ENCODE data around the gene EFNA3.
A peak's percentile ranks its signal among the peaks of the same experiment; 100 is the strongest.

EFNA3 gene, protein sequence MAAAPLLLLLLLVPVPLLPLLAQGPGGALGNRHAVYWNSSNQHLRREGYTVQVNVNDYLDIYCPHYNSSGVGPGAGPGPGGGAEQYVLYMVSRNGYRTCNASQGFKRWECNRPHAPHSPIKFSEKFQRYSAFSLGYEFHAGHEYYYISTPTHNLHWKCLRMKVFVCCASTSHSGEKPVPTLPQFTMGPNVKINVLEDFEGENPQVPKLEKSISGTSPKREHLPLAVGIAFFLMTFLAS

DNA sequence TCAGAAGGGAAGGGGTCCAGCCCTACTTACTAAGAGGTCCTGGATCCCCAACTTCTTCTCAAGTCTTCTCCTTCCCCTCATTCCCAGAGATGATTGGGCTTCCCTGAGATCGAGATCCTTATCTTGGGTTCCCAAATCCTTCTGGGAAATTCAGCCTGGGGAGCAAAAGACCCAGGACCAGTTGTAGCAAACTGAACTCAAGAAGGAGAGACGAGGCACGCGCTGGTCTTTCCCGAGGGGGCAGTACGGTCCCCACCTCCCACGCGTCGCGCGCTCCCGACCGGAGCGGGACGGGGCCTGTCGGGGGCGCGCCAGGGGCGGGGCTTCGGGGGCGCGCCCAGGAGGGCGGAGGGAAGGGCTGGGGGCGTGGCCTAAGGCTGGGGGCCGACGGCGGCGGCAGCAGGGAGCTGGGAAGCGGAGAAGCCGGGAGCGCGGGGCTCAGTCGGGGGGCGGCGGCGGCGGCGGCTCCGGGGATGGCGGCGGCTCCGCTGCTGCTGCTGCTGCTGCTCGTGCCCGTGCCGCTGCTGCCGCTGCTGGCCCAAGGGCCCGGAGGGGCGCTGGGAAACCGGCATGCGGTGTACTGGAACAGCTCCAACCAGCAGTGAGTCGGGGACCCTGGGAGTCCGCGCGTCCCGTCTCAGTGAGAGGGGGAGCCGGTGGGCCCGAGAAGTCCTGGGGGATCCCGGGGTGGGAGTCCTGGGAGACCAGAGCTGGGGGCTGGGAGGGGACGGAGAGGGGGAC is at the start of gene EFNA3:
Gene EFNA3, plus strand, starts transcription at position 369 of the 741 bp plus-strand sequence. Its CDS starts 105 bp downstream, at position 474.
- peak; percentile 87 for DNase-seq (ENCODE audit: low spot score)

DNA sequence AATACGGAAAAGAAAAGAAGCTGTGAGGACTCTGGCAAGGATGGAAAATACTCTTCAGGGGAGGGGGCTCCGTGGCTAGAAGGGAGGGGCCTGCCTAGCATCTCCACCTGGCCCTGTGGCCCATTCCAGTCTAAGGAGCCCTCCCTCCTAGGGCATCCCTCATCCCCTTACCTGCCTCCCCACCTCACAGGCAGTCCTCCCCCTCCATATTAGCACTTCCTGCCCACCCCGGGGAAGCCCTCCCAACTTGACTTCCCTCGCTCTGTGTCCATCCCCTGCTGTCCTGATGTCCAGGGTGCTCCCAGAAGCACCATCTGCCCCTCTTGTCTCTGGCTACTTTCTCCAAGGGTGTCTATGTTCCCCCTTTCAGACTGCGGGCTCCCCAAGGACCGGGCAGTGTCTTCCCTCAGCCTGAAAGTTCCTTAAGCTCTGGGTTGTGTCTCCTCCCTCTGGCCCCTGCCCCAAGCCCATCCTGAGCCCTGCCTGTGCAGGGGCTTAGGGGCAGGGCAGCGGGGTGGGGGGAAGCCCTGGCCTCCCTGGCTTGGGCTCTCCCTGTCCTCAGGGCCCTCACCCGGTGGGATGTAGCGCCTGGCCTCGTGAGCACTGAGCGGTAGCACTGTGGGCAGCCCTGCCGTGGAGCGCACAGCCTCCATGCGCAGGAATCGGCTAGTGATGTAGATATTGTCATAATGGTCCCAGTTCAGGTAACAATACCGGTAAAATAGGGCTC is 49.0 kb upstream of the EFNA3 start:
- no peak for DNase-seq (ENCODE audit: low spot score)

DNA sequence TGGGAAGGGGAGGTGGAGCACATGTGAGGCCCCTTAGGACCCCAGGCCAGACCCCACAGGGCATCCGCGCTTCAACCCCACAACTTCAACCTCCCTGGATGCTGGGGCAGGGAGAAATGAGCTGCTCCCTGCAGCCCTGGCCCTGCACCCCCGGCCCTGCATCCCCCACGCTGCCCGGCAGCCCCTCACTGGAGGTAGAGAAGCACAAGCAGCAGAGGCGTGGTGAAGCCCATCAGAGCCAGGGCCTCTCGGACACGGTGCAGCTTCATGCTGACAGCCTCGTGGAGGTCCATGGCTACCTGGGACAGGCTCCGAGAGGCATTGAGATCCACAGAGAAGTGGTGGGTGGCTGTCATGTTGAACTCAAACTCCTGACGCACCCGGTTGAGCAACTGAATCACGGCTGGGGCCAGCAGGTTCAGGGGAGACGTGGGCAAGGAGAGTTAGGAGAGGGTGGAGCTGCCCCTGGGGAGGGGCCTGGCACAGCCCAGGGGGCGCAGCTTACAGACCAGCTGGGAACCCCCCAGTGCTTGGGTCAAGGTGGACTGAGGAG is 48.3 kb upstream of the EFNA3 start:
- DNase-seq (ENCODE audit: low spot score), result no peak

DNA sequence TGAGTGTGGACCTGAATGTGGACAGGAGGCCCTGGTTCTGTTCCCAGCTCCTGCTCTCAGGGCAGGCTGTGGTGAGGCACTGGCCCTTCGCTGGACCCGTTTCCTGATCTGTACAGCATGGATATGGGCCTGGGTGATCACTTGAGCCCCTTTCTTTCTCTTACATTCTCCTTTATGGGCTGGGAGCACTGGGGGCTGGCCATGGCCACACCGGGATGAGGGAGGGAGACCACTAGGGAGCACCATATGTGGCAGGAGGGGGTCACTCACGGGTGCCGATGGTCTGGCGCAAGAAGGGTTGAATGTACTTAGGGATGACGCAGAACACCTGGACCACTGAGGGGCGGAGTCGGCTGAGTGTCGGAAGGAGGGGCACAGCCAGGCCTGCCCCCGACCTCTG is 47.7 kb upstream of the EFNA3 start:
- no peak for DNase-seq (ENCODE audit: low spot score)

DNA sequence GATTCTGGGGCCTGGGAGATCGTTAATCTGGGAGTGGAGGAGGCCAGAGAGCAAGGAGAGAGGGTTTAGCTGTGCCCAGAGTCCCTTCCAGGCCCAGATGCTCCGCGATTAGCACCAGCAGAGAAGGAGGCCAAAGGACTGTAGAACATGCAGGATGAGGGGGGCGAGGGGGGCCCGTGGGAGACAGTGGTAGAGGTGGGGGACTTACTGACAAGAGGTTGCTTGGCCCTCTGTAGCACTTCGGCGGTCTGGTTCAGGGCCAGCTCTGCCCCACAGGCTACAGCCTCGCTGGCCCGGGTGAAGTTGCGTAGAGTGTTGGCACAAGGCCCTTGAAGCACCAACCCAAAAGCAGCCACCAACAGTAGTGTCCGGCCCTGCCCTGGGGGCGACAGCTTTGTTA is 45.8 kb upstream of the EFNA3 start:
- no peak for DNase-seq (ENCODE audit: low spot score)

DNA sequence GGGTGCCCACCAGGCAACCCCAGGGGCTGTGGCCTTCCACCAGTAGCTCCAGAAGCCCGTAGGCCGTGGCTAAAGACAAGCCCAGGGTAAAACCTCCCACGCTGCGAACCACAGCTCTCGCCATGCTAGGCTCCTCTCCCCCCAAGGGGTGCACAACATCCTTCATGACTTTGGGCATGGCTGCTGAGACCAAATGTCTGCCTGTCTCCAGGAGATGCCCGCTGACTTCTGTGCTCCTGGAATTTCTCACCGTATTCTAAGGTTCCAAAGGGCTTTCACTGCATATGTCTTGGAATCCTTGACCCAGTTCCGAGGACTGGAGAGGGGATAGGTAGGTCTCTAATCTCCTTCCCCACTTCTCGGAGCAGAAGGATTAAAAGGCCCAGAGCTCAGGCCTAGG is 45.1 kb upstream of the EFNA3 start, which contains the start of the genes DCST1 and DCST2:
Gene DCST1, plus strand, starts transcription at position 301 of the 400 bp plus-strand sequence. CDS start 213 bp downstream, outside the sequence.
Gene DCST2, minus strand, starts transcription at position 258 of the 400 bp plus-strand sequence. Its CDS starts 80 bp downstream, at position 178.
- DNase-seq (ENCODE audit: low spot score), result no peak

- no peak for DNase-seq (ENCODE audit: low spot score)
These were observed 44.1 kb upstream of the EFNA3 start for GRCh38 chr1:155034318-155035208.

DNA sequence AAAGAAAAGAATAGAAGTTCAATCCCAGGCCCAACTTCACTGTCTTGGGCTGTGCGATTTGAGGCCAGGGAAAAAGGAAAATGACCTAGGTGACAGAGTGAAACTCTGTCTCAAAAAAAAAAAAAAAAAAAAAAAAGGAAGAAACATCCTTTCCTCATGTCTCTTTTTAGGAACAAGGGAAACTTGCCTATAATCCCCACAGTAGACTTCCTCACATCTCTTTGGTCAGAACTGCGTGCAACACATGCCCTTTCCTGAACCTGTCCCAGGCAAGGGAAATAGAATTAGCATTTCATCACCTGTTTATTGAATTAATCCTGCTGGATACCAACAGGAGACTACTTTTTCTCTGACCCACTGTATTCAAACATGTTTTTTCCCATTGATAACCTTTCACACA is 42.7 kb upstream of the EFNA3 start:
- no peak for DNase-seq (ENCODE audit: low spot score)

- DNase-seq (ENCODE audit: low spot score), result no peak
These were observed 41.6 kb upstream of the EFNA3 start for GRCh38 chr1:155037043-155037442.

DNA sequence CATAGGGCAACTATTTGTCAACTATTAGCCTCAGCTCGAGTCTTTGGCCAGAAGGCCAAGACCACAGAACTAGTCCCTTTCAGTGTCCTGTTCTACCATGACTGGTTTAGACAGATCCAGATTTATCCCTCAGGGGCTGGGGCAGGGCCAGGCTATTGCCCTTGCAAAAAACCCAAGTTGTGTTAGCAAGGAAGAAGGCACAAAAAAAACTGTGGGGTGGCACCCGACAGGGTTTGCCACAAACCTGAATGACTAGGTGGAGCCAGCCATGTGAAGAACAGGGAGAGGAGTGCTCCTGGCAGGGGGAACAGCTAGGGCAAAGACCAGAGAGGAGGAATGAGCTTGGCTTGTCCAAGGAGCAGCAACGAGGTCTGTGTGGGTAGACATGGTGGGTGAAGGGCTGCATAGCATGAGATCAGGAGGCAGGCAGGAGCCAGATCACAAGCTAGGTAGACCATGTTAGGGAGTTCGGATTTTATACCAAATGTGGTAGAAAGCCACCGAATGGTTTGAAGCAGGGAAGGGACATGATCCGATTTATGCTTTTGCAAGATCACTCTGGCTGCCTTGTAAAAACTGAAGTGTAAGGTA is 40.7 kb upstream of the EFNA3 start:
- no peak for DNase-seq (ENCODE audit: low spot score)

- DNase-seq (ENCODE audit: low spot score), result no peak
These were observed 39.9 kb upstream of the EFNA3 start for GRCh38 chr1:155038602-155039307.

- DNase-seq (ENCODE audit: low spot score), result no peak
These were observed 39.3 kb upstream of the EFNA3 start for GRCh38 chr1:155039308-155039669.

GRCh38 chr1:155040358-155041093 is 38.1 kb upstream of the EFNA3 start:
- DNase-seq (ENCODE audit: low spot score), result no peak

DNA sequence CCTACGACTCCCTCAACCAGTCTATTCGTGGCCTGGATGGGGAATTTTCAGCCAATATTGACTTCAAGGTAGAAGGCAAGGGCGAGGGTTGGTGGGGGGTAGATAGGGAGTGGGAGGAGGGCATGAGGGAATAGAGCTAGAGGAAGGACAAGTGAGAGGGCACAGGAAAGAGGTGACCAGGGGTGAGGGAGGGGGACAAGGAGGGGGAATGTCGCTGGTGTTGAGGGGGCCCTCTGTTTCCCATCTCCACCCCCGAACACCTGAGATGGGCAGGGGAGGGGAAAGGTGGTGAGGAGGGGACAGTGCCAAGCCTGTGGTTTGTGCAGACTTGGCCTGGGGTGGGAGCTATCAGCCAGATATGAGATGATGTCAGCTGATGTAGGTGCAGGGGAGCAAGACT is 35.8 kb upstream of the EFNA3 start:
- DNase-seq (ENCODE audit: low spot score), result no peak

- no peak for DNase-seq (ENCODE audit: low spot score)
These were observed 35.3 kb upstream of the EFNA3 start for GRCh38 chr1:155043301-155043702.

GRCh38 chr1:155043793-155044192 is 34.8 kb upstream of the EFNA3 start:
- no peak for DNase-seq (ENCODE audit: low spot score)

- DNase-seq (ENCODE audit: low spot score), result no peak
These were observed 34.3 kb upstream of the EFNA3 start for GRCh38 chr1:155044365-155044764.

DNA sequence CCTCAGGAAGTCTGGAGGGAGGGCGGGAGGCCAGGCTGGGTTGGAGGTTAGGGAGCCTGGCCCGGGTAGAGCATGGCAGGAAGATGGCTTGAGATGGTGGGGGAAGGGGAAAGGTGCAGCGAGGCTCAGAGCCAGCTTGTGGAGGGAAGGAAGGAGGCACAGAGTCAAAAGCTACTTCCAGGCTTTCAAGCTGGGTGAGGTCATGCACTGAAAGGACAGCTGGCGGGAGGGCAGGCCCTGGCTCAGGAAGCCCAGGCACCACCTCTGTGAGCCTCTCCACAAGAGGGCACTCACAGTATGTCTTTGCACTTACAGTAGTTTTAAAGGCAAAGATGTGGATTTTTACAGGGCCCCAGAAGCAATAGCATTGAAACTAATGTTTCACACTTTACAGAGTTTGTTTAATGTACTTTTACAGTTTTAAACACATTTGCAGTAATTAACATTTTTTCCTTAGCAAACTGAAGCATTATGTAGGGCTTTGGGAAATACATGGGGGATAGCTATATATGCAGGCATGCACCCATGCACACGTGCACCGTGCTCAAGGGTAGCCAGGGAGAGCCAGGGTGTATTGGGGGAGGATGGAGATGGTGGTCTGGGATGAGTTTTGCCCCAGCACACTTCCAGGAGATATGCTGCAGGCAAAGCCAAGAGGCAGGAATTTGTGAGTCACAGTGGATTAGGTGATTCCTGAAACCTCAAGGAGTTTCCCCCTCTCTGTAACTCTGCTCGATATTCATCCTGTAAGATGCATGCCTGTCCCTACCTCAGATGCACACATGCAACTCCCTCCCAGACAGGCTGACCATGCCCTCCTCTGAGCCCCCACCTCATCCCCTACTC is 33.6 kb upstream of the EFNA3 start:
- no peak for DNase-seq (ENCODE audit: low spot score)

Measured in left forelimb (tissue), 1 donor.